Breast epithelium (tissue), 3 donors: ENCODE data around the gene ALOXE3.

ENCODE experiments used
- POLR2A ChIP-seq: fragments of 450-650 bp; IDR thresholded peaks from one replicate; pipeline ENCODE4 v1.6.1; 2016; ENCODE audit warnings: antibody characterized with exemption, mild to moderate bottlenecking, moderate library complexity
- TF ChIP-seq, protein P1 (sequence below), 3 donors: fragments of 450-650 bp; IDR thresholded peaks; one replicate each; pipeline ENCODE4 v1.5.1; 2016 to 2017; ENCODE audit warnings: antibody characterized with exemption in 3 of 3, mild to moderate bottlenecking in 3 of 3, moderate library complexity in 3 of 3

DNA sequence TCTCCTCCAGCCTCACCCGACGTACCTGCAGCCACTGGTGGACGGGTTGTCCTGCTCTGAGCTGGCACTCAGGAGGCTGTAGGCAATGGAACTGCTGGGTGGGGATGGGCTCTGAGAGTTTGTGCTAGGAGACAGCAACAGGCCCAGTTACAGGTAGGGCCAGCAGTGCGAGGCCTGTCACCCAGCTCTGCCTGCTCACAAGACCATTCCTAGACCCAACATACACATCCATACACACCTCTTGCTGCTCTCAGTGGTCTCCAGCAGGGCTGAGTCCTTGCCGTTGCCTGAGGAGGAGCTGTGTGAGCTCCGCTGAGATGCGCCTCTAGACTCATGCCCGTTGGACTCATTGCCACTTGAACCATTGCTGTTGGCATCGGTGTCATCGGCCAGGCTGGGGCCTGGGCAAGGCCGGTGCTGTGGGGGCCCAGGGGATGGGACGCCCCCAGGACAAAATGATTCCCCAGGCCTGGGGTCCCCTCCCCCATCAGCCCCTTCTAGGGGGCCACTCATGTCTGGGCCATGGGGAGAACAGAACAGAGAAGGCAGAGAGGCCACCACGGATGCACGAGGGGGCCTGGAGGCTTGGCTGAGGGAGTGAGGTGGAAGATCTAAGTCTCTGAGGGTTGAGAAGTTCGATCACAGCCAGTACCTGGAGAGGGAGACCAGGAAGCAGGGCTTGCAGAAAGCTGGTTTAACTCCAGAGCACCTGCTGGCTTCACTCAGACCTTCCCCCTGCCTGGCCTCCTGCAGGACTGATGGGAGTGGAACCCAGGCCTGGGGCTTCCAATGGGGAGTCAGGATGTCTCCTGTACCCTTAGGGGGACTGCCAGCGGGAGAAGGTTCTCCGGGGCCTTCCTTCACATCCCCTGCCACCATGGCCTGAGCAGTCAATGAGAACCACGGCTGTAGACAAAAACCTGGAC lies 32.1 kb upstream of the ALOXE3 start:
- TF ChIP-seq, protein P1, sequence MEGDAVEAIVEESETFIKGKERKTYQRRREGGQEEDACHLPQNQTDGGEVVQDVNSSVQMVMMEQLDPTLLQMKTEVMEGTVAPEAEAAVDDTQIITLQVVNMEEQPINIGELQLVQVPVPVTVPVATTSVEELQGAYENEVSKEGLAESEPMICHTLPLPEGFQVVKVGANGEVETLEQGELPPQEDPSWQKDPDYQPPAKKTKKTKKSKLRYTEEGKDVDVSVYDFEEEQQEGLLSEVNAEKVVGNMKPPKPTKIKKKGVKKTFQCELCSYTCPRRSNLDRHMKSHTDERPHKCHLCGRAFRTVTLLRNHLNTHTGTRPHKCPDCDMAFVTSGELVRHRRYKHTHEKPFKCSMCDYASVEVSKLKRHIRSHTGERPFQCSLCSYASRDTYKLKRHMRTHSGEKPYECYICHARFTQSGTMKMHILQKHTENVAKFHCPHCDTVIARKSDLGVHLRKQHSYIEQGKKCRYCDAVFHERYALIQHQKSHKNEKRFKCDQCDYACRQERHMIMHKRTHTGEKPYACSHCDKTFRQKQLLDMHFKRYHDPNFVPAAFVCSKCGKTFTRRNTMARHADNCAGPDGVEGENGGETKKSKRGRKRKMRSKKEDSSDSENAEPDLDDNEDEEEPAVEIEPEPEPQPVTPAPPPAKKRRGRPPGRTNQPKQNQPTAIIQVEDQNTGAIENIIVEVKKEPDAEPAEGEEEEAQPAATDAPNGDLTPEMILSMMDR (IDR thresholded peaks at IDR 0.05): peak in 1 of 3 donors; percentile 6
- TF ChIP-seq POLR2A: no peak
